T-helper 9 cell (primary cell): ENCODE measurements around the gene TUT7.
"Not testable (repeated sequence)": the region's sequence is repeated elsewhere in the genome, so short reads cannot be mapped to it uniquely, and the experiment has no call there.

ENCODE experiments used
- DNase-seq: peaks from one replicate; pipeline ENCODE4 v3.0.0-alpha.2; 2020

Gene TUT7

DNA sequence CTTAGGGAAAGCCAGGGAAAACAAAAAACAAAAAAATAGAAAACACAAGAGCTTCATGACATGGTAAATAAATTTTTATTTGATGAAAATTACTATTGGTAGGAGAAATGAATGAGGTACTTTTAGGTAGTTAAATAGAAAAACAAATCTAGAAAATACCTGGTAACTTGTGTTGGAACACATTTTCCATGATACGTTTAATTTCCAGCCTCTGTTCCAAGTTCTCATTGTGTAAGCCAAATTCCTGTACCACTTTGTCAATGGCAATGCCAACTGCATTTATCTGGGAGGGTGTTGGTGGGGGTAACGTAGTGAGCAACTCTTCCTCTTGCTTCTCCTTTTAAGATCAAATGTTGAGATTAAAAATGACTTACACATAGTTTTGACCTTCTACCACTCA is 9.4 kb downstream of the TUT7 start:
- no peak for DNase-seq

DNA sequence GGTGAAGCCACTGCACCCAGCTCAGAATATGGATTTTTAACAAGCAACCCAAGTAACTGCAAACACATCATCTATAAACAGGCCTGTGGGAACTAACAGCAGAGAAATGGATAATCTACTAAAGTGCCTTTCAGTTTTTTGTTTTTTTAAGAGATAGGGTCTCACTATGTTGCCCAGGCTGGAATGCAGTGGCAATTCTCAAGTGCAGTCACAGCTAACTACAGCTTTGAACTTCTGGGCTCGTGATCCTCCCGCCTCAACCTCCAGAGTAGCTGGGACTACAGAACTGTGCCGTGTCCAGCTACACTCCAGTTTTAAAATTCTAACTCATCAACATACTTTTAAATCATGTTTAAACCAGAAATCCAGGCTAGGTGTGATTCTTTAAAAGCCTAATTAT is 11.9 kb downstream of the TUT7 start:
- no peak for DNase-seq

DNA sequence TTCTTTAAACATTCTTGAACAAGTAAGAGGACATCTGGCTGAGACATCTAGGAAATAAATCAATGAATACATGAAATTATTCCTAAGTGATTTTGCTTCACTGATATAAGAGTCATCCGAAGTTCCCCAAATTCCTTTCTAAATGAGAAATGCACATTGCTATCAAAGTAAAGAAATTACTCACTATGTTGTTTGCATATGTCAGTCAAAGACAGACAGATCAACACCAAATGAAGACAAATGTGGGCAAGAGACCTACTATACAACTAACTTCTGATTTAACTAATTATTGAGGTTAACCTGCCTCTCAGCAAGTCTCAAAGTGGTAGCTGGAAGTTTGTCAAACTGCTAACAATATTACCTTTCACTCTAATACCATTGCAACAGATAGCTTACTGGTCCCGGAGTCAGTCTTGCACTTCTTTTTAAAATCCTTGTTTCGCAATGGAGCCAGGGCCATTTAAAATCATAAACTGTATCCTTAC is 13.2 kb downstream of the TUT7 start:
- DNase-seq: no peak

DNA sequence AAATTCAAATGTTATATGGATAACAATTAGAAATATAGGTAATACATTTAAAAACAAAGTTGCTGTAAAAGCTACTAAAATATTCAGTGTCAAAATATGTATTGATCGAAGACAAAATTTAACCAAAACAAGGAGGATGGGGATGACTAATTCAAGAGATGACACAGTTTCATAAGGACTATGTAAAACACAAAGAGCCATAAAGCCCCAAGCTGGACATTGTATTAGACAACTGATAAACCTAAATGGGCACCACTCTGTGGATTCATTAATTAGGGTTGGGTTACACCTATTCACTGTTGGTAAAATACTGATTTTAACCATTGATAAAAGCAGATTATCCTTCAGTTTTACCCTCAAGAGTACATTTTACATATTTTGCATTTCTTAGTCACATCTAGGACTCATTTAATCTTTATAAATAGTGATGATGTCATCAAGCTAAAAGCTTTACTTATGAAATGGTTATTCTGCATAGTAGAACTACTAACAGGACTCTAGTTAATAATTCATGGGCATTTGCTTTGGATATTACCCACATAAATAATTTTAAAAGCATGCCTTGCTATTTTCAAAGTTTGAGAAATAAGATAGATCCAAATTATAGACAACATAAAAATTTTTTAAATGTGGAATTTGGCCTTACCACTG is 13.7 kb downstream of the TUT7 start:
- DNase-seq: no peak

DNA sequence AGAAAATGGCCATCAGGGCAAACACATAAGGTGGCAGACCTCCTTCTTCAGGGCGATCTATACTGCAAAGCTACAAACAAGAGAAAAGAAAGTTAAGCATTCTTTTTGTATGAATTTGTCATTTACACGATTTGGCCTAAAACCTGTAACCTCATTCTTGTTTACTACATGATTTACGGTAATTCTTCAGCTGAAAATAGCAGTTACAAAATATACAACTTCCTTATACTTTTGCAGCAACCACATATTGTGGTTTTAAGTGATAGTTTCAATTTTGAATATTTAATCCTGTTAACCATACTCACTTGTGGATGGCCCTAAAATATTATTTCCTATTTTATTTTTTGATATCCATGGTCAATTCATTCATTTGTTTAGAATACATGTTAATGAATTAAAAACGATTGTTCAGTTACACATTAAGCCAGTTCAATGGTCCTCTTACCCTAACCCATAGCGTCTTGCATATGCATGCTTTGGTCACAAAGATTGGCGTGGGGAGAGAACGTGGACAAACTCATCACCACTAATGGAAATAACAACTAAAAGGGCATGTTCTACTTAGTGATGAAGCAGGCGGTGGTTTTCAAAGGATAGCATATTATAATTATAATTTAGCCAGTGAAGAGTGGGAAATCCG is 16.6 kb downstream of the TUT7 start:
- DNase-seq: no peak

DNA sequence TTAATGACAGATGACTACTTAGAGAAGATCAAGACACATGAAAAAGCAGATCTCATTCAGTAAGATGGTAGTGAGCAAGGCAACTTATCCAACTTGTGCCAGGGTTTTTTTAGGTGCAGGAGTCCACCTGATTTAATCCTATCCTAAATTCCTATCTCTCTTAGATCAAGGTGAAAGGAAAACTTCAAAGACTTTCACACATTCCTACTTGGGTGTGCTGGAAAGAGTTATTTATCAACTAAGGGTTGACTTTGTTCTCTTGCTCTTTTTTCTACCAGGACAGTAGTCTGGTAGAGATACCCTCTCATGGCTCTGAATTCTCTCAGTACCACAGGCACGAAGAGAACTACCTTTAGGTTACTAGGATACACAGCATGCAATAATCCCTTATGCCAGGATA is 18.2 kb downstream of the TUT7 start:
- no peak for DNase-seq

DNA sequence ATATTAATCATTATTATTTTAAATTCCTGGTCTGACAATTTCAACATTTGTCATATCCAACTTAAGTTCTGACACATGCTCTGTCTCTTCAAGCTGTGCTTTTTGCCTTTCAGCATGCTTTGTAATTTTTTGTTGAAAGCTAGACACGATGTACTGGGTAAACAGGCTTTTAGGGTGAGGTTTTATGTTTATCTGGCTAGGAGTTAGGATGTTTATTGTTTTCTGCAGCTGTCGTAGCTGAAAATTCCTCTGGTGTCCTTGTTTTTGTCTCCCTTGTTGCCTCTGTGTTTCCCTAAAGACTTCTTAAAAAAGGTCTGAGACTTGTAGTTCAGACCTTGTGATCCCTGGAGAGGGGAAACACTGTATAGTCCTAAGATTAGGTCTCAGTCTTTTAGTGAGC is 20.6 kb downstream of the TUT7 start:
- no peak for DNase-seq

DNA sequence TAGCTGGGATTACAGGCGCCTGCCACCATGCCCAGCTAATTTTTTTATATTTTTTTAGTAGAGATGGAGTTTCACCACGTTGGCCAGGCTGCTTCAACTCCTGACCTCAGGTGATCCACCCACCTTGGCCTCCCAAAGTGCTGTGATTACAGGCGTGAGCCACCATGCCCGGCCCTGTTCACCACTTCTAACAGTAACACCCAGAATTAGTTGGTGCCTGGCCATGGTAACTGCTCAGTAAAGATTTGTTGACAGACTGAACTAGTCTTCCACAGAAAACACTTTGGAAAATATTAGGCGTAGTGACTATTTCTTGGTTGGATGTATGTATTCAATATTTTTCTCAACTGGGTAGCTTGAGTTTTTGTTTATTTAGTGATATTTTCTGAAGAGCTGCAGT is 24.0 kb downstream of the TUT7 start:
- DNase-seq: no peak

DNA sequence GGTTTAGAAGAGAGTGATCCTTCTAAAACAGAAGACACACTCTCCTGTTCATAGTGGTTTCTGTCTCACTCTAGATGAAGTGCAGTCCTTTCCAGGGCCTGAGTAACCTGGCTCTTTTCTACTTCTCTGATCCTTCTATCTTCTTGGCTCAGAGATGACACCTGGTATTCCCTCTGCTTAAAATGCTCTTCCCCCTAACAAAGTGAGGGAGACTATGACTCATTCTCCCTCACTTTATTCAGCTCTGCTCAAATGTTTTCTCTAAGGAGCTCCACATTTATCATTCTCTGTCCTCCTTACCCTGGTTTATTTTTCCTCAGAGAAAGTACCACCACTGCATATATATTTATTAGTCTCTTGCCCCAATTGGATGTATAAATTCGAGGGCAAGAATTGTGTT is 24.6 kb downstream of the TUT7 start:
- no peak for DNase-seq

DNA sequence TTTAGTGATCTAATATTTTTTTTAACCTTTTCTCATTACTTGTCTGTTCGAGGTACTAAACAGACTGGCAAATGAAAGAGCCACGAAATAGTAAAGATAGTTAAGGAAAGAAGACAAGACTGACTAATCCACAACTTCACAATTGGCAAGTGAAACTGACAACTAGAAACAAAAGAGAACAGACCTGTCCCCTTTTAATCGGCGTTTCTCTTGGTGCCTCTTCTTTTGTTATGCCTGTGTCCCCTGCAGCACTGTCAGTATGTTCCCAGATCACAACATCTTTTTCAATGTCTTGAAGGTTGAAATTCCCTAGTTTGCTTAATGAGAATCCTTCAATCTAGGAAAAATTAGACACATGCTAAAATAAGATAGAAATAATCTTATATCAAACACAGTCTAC is 26.1 kb downstream of the TUT7 start:
- no peak for DNase-seq

DNA sequence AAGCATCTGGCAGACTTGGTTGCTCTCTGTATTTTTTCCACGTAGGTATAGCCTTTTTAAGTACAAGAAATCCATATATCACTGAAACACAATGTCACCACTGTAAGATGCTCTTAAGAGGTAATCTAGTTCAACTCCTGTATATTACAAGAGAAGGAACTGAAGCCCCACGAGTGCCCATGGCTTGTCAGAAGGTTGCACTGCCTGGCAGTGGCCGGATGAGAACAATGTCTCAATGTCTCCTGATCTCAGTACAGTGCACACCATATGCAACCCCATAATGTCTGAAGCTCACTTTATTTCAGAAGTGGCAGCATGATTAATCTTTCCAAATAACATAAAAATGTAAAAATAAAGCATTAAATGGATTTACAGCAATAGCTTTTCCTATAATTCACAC is 27.7 kb downstream of the TUT7 start:
- DNase-seq: no peak

DNA sequence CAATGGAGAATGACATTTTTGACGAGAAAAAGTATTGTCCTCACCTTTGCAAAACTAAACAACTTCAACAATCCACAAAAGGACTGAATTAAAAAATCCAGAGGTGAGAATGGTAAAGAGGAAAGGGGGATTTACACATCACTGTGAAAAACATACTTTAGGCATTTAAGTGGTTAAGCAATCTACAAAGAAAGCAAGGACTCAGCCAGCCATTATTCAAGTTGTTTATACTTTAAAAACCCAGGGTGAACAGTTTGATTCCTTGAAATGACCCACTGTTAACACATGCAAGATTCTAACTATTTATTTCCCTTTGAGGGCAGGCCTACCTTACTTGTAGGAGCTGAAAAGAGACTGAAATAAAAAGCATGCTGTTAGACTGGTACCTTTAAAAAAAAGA is 29.3 kb downstream of the TUT7 start:
- no peak for DNase-seq

DNA sequence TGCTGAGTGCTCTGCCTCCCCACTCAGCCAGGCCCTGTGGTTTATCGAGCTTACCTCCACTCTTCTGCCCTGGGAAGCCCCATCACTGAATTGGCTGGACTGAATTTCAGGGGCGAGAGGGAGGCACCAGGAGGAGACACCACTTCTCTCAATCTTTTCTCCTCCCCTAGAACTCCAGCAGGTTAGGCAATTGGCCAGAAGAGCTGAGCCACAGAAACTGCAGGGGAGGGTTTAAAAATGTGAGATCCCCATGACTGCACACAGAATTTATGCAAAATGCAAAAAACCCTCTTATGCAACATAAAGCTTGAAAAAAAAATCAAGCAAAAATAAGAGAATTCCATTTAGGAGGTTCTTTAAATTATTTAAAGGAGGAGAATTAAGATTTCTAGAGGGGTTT is 29.9 kb downstream of the TUT7 start:
- no peak for DNase-seq

DNA sequence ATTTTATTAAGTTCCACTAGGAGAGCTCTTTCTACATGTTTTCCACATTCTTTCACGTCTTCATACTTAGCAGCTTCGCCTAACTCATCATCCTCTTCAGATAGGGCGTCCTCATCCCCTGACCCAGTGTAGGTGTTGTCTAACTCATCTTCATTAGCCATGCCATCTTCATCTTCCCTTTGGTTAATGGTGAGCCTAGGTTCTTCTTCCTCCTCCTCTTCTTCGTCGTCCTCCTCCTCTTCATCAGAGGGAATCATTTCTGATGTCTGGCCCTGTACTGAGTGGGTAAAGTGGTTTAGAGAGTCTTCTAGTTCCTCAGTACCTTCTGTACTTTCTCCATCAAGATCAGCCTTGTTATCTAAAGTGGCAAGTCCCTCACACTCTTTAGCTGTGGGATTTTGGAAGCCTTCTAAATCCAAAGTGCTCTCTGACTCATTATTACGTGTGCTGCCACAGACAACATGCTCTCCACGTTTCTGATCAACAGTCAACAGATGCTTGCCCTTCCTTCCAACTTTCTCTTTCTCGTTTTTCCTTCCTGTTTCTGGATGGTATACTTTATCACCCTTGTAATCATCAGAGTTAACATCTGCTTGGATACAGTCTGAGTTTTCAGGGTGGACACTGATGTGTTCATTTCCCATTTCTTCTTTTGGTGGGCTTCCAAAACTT is 31.1 kb downstream of the TUT7 start:
- no peak for DNase-seq

DNA sequence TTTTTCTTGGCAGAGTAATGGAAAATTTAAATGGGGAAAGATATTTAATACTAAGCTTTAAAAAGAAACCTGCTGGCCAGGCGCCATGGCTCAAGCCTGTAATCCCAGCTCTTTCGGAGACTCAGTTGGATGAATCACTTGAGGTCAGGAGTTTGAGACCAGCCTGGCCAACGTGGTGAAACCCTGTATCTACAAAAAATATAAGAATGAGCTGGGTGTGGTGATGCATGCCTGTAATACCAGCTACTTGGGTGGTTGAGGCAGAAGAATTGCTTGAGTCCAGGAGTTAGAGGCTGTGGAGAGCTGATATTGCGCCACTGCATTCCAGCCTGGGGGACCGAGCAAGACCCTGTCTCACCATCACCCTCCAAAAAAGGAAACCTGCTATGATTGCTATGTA is 32.8 kb downstream of the TUT7 start:
- DNase-seq: no peak

DNA sequence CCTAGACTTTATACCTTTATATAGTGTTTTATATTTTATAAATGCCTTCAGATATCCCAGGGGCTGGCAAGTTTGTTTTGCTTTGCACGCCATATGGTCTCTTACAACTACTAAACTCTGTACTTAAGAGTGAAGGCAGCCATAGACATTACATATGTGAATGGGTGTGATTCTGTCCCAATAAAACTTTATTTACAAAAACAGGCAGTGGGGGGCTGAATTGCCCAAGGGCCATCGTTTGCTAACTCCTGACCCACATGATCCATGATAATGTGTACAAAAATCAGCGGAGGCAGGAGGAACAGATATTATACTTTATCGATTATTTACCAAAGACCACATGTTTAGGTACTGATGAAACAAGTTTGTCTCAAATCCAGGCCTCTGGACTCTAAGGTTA is 36.0 kb downstream of the TUT7 start:
- DNase-seq: no peak

DNA sequence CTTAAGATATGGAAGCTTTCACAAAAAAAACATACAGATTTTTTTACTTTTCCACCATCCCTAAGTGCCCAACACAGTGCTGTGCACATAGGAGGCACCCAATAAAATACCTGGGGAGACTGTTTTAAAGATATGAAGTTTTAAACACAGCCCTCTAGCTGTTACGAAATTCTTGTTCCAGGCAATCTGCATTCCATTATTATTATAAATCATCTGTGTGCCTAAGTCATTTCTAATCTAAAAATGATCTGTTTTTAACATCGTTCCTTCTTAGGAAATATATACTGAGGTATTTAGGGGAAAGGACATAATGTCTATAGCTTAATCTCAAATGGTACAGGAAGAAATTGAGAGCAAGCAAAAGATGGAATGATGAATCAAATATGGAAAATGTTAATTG is 39.1 kb downstream of the TUT7 start:
- DNase-seq: no peak

DNA sequence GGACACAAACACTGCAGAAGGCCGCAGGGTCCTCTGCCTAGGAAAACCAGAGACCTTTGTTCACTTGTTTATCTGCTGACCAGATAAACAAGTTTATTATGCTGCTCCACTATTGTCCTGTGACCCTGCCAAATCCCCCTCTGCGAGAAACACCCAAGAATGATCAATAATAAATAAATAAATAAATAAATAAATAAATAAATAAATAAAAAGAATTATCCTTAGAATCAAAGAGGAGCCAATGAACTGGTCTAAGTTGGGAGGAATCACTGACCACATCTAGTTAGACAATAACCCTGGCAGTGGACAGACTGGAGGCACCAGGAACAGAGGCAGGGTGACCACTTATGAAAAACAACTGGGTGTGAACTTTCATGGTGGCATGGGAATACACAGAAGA is 41.3 kb downstream of the TUT7 start:
- DNase-seq: not testable (repeated sequence)

DNA sequence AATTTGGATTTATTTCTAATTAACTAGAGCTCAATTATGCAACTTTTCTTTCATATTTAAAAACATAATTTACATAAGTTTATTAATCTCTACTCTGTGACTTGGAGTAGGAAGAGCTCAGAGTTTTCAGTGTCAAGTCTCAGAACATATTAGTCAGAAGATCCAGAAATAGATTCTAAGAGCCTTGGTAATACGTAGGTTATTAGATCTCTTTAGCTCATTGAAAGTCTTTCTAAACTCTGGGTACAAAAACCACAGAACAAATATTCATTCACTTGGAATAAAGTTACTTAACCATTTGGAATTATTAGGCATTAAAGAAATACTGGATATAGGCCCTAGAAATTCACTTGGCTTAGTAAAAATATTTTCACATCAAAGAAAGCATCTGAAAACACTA is 45.5 kb downstream of the TUT7 start:
- no peak for DNase-seq

DNA sequence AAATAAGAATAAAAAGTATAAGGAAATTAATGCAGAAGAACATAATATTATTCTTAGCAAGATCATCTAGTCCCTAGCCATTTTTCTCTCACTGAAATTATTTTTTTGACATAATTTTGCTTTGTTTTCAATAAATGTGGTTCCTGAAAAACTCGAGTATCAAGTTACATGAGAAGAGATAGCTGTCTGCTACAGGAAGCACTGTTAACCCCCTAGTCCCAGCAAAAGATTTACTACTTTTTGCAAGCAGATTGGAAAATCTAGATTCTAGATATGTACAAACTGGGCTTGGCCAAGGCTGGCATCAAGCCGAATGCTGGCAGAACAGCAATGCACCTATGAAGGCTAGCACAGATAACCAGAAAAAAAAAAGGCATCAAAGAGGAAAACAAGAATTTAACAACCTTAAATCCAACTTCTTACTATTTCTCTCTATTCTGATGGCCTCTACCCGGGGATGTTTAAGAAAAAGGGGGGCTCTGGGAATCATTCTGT is 49.9 kb downstream of the TUT7 start:
- DNase-seq: no peak

DNA sequence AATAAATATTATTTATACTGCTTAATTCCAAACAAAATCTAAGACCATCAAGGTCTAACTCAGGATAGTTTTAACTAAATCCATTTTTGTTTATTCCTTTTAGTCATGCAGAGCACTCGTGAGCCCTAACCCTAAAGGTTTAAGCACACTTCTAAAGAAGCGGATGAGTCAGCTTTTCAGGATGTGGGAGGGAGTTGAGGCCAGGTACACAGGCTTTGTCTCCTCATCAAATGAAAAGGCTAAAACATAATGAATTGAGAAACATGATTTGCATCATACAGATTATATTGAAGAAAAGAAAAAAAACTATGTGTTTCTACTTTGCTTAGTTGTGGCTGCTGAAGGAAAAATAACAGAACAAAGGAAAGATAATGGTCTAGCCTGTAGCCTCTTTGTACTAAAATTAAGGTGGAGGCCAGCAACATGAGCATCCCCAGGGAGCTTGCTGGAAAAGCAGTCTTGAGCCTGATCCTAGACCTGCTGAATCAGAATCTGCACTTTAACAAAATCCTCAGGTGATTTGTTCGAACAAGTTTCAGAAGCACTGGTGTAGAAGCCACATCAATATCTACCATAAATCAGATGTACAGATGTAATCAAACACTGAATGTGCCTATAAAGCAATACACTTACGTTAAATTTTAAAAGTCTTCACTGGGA is 50.8 kb downstream of the TUT7 start:
- DNase-seq: no peak

DNA sequence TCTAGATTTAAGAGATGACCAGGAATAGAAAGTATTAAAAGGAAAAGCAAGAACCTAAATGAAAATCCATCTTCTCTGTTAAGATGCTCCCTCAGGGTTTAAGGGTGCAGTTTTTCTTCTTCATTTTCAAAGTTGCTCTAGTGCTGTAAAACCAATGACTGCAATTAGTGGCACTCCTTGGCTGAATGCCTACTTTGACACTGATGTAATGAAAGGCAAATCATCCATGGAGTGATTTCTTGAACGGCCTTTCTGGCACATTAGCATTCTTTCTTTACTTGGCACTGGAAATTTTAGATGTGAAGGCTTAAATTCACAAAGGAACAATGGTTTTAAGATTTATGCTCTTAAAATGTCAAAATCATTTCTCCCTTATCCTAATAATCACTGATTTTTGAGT is 52.5 kb downstream of the TUT7 start:
- DNase-seq: no peak

DNA sequence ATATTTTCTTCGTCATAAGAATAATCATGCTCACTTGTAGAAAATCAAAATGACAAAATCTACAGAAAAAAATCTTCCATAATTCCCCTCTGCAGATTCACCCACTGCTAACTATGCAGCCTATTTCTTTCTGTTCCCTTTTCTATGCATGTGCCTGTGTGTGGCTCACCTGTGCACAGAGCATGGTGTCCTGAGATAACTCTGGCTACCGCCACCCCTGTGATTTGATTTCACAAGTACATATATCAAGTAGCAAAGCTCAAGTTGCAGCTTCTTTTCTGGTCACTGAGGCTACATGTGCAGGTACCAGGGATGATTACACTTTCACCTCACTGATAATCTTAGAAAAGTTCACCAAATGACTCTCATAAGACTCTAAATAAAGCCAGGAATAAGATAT is 53.5 kb downstream of the TUT7 start:
- no peak for DNase-seq

DNA sequence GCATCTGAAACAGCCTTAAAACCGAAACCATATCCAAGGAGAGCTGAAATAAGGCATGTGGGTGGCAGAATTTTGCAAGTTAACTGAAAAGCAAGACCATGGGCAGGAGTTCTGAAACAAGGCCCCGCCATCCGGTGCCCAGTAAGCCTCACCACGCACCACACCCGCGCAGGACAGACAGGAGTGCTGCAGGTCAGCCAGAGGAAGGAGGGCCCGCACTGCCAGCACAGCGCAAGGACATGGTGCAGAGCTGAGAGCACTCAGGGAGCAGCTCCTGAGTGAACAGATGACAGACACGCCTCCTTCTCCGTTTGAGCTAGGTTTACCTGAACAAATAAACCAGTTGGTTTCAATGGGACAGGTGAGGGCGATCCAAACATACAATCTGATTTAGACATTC is 55.3 kb downstream of the TUT7 start:
- no peak for DNase-seq
